H9 (cell line): ENCODE data around the gene FBXO31. TPM values are rescaled to one million over a fixed set of nuclear protein-coding genes. Genes with fewer than 3 reads are reported as not detected.

Experiments
- DNase-seq: peaks from one replicate; pipeline ENCODE4 v3.0.0-alpha.2; 2017
- H2AFZ ChIP-seq: one replicate; pipeline ENCODE4 v1.6.1; 2013; ENCODE audit warnings: mild to moderate bottlenecking, low read length, control low read depth, moderate library complexity
- H2AK5ac ChIP-seq: 2 replicates; pipeline ENCODE4 v1.6.1; 2013; ENCODE audit warnings: low read length, control low read depth, mixed read lengths; ENCODE audit not compliant: insufficient read length
- H2BK120ac ChIP-seq: one replicate; pipeline ENCODE4 v1.6.1; 2013; ENCODE audit warnings: low read depth, mild to moderate bottlenecking, low read length, control low read depth, inconsistent platforms; ENCODE audit not compliant: poor library complexity, severe bottlenecking
- H2BK12ac ChIP-seq: 2 replicates; pipeline ENCODE4 v1.6.1; 2013; ENCODE audit warnings: low read length, control low read depth, mixed read lengths, low read depth; ENCODE audit not compliant: insufficient read length
- H2BK15ac ChIP-seq: 2 replicates; pipeline ENCODE4 v1.6.1; 2013; ENCODE audit warnings: low read depth, low read length, control low read depth
- H2BK20ac ChIP-seq: one replicate; pipeline ENCODE4 v1.6.1; 2013; ENCODE audit warnings: low read depth, mild to moderate bottlenecking, low read length, control low read depth, inconsistent platforms; ENCODE audit not compliant: poor library complexity, severe bottlenecking
- H2BK5ac ChIP-seq: 2 replicates; pipeline ENCODE4 v1.6.1; 2013; ENCODE audit warnings: low read length, control low read depth, mixed read lengths; ENCODE audit not compliant: insufficient read length
- H3K14ac ChIP-seq: 2 replicates; pipeline ENCODE4 v1.6.1; 2013; ENCODE audit warnings: low read length, control low read depth; ENCODE audit not compliant: insufficient read depth
- H3K18ac ChIP-seq: 2 replicates; pipeline ENCODE4 v1.6.1; 2013; ENCODE audit warnings: low read depth, mild to moderate bottlenecking, mixed read lengths, low read length, control low read depth; ENCODE audit not compliant: insufficient read length
- H3K23ac ChIP-seq: 2 replicates; pipeline ENCODE4 v1.6.1; 2013; ENCODE audit warnings: low read length, control low read depth, mixed read lengths, low read depth; ENCODE audit not compliant: insufficient read length
- H3K23me2 ChIP-seq: 2 replicates; pipeline ENCODE4 v1.6.1; 2013; ENCODE audit warnings: low read depth, mild to moderate bottlenecking, mixed read lengths, low read length, control low read depth; ENCODE audit not compliant: insufficient read length, poor library complexity, severe bottlenecking
- H3K27ac ChIP-seq: 2 replicates; pipeline ENCODE4 v1.5.1; 2013; ENCODE audit warnings: low read length, control low read depth, mixed read lengths, low read depth; ENCODE audit not compliant: insufficient read length
- H3K27me3 ChIP-seq: 2 replicates; pipeline ENCODE4 v1.6.1; 2013; ENCODE audit warnings: low read length, control low read depth, inconsistent platforms; ENCODE audit not compliant: insufficient read depth
- H3K4ac ChIP-seq: 2 replicates; pipeline ENCODE4 v1.6.1; 2013; ENCODE audit warnings: low read depth, mild to moderate bottlenecking, control low read depth, inconsistent platforms, low read length, moderate library complexity
- H3K4me1 ChIP-seq: 2 replicates; pipeline ENCODE4 v1.6.1; 2013; ENCODE audit warnings: low read length, control low read depth, inconsistent platforms; ENCODE audit not compliant: insufficient read depth
- H3K4me2 ChIP-seq: 2 replicates; pipeline ENCODE4 v1.6.1; 2013; ENCODE audit warnings: low read length, control low read depth, mixed read lengths; ENCODE audit not compliant: insufficient read length, insufficient read depth
- H3K56ac ChIP-seq: 2 replicates; pipeline ENCODE4 v1.6.1; 2013; ENCODE audit warnings: low read depth, mild to moderate bottlenecking, mixed read lengths, low read length, control low read depth; ENCODE audit not compliant: insufficient read length
- H3K79me1 ChIP-seq: 2 replicates; pipeline ENCODE4 v1.6.1; 2013; ENCODE audit warnings: low read depth, mild to moderate bottlenecking, moderate library complexity, low read length, control low read depth, inconsistent platforms; ENCODE audit not compliant: insufficient read depth, poor library complexity, severe bottlenecking
- H3K79me2 ChIP-seq: 2 replicates; pipeline ENCODE4 v1.6.1; 2013; ENCODE audit warnings: low read length, control low read depth, inconsistent platforms; ENCODE audit not compliant: insufficient read depth
- H3K9ac ChIP-seq: 2 replicates; pipeline ENCODE4 v1.6.1; 2013; ENCODE audit warnings: low read length, control low read depth, mixed read lengths; ENCODE audit not compliant: insufficient read length; ENCODE audit errors: extremely low read depth
- H3K9me3 ChIP-seq: one replicate; pipeline ENCODE4 v1.6.1; 2013; ENCODE audit warnings: low read depth, low read length, inconsistent platforms; ENCODE audit not compliant: control insufficient read depth
- H3T11ph ChIP-seq: one replicate; pipeline ENCODE4 v1.6.1; 2013; ENCODE audit warnings: mild to moderate bottlenecking, low read length, control low read depth, inconsistent platforms
- H4K20me1 ChIP-seq: one replicate; pipeline ENCODE4 v1.6.1; 2013; ENCODE audit not compliant: control insufficient read depth, insufficient read length, insufficient read depth
- H4K5ac ChIP-seq: 2 replicates; pipeline ENCODE4 v1.6.1; 2013; ENCODE audit warnings: low read depth, mild to moderate bottlenecking, mixed read lengths, low read length, control low read depth; ENCODE audit not compliant: insufficient read length
- H4K8ac ChIP-seq: replicated peaks from 2 replicates; pipeline ENCODE4 v1.6.1; 2013; ENCODE audit warnings: low read length, control low read depth, mixed read lengths, low read depth; ENCODE audit not compliant: insufficient read length
- H4K91ac ChIP-seq: 2 replicates; pipeline ENCODE4 v1.6.1; 2013; ENCODE audit warnings: low read depth, mild to moderate bottlenecking, moderate library complexity, mixed read lengths, low read length, control low read depth; ENCODE audit not compliant: insufficient read length
- H3K27ac Mint-ChIP-seq, 3 experiments: 2 replicates in 2 of 3; 3 replicates in 1 of 3; pipeline ENCODE4 v1.8.0; 2020 to 2021; ENCODE audit warnings: mixed read lengths in 3 of 3, mild to moderate bottlenecking in 1 of 3, moderate library complexity in 1 of 3
- H3K27me3 Mint-ChIP-seq: 2 replicates; pipeline ENCODE4 v1.8.0; 2021; ENCODE audit warnings: low read depth, mild to moderate bottlenecking, moderate library complexity, mixed read lengths
- H3K36me3 Mint-ChIP-seq, 3 experiments: 2 replicates in 2 of 3; 3 replicates in 1 of 3; pipeline ENCODE4 v1.8.0; 2020 to 2021; ENCODE audit warnings: low read depth in 3 of 3, mixed read lengths in 3 of 3; ENCODE audit not compliant: insufficient read depth in 1 of 3
- H3K4me1 Mint-ChIP-seq, 2 experiments: 2 replicates each; pipeline ENCODE4 v1.8.0; 2020; ENCODE audit warnings: mixed read lengths in 2 of 2
- H3K4me3 Mint-ChIP-seq, 2 experiments: 2 replicates in 1 of 2; 3 replicates in 1 of 2; pipeline ENCODE4 v1.8.0; 2020 to 2021; ENCODE audit warnings: mild to moderate bottlenecking in 2 of 2, mixed read lengths in 2 of 2, moderate library complexity in 1 of 2
- H3K9me3 Mint-ChIP-seq, 2 experiments: 2 replicates in 1 of 2; 3 replicates in 1 of 2; pipeline ENCODE4 v1.8.0; 2020; ENCODE audit warnings: mild to moderate bottlenecking in 2 of 2, mixed read lengths in 2 of 2, moderate library complexity in 1 of 2
- WGBS: extraction: QIAGEN DNeasy Blood & Tissue Kit; methylation state at CpG from one replicate; pipeline ENCODE4 v1.1.7; 2013; ENCODE audit warnings: missing lambda C conversion rate, low lambda C conversion rate, mixed read lengths; ENCODE audit not compliant: insufficient read length; ENCODE audit errors: extremely low coverage; 5-methylcytosine and 5-hydroxymethylcytosine counted together
- total RNA-seq: library from RNA; stranded (reverse); gene quantifications from 2 replicates; pipeline ENCODE4 v1.2.1, GENCODE V29; 2021
- TF ChIP-seq, protein P1 (sequence below): fragments of 200-600 bp; sonication (generic); conservative IDR thresholded peaks from 3 replicates; pipeline ENCODE4 v1.8.0; 2021; ENCODE audit warnings: antibody characterized with exemption, mild to moderate bottlenecking

FBXO31 gene
- total RNA-seq, 1 experiment from 2014 or later, result 24.2 TPM

DNA sequence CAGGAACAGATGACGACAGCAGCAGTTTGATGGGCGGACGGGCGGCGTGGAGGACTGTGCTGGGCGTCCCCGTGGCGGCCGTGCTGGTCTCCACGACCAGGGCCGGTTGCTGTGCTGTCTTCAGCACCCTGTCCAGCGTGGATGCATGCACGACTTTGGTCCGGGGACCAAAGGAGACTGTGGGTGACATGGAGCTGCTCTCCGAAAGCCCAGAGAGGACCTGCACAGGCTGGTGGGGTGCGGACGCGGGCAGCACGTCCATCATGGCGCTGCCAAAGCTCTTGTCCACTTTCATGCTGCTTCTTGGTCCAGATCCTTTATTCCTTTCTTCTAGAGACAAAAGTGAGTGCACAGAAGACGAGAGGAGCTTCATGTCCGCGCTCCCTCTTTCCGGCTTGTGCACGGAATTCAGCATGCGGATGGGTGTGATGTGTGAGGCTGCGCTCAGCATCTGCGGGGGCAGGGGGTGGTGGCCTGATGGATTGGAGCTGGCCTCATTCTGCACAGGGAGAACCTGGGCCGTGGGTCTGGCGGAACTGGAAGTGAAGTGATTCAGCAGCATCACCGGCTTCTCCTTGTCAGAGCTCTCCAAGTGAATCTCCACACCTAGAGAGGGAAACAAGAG, 28.9 kb upstream of the FBXO31 start:
- no peak overlapping the region for H3K4ac ChIP-seq
- H3K56ac ChIP-seq, result no peak overlapping the region
- no peaks in the 10 kb centered on the region for H3K79me2 ChIP-seq
- TF ChIP-seq, protein P1, sequence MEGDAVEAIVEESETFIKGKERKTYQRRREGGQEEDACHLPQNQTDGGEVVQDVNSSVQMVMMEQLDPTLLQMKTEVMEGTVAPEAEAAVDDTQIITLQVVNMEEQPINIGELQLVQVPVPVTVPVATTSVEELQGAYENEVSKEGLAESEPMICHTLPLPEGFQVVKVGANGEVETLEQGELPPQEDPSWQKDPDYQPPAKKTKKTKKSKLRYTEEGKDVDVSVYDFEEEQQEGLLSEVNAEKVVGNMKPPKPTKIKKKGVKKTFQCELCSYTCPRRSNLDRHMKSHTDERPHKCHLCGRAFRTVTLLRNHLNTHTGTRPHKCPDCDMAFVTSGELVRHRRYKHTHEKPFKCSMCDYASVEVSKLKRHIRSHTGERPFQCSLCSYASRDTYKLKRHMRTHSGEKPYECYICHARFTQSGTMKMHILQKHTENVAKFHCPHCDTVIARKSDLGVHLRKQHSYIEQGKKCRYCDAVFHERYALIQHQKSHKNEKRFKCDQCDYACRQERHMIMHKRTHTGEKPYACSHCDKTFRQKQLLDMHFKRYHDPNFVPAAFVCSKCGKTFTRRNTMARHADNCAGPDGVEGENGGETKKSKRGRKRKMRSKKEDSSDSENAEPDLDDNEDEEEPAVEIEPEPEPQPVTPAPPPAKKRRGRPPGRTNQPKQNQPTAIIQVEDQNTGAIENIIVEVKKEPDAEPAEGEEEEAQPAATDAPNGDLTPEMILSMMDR, result no peak
- no peak overlapping the region; a peak in 2 of 7 replicates for H3K27ac Mint-ChIP-seq
- no peaks in the 10 kb centered on the region for H3K4me1 ChIP-seq
- H4K20me1 ChIP-seq, result no peaks in the 10 kb centered on the region
- no peak for DNase-seq
- H3K23me2 ChIP-seq, result no peaks in the 10 kb centered on the region
- H2BK15ac ChIP-seq, result no peak overlapping the region
- no peak overlapping the region for H3K18ac ChIP-seq
- H3K27me3 ChIP-seq, result no peaks in the 10 kb centered on the region
- H3K14ac ChIP-seq, result no peak overlapping the region
- H3K36me3 Mint-ChIP-seq, result peaks cover 25 to 71% (median 65%) of the 10 kb centered on the region in 3 experiments; a peak in 6 of 7 replicates
- no peaks in the 10 kb centered on the region for H3K27me3 Mint-ChIP-seq
- H4K91ac ChIP-seq, result no peak overlapping the region
- no peak overlapping the region for H2BK120ac ChIP-seq
- no peak overlapping the region for H4K8ac ChIP-seq
- H2AK5ac ChIP-seq, result no peak overlapping the region
- no peak overlapping the region for H3K4me2 ChIP-seq
- no peaks in the 10 kb centered on the region for H3K9me3 Mint-ChIP-seq
- no peak overlapping the region for H2BK12ac ChIP-seq
- H2BK5ac ChIP-seq, result no peak overlapping the region
- no peak overlapping the region for H3K4me3 Mint-ChIP-seq
- no peak overlapping the region for H3K27ac ChIP-seq
- no peak overlapping the region for H3K9ac ChIP-seq
- no peak overlapping the region for H4K5ac ChIP-seq
- H3K4me1 Mint-ChIP-seq, result no peaks in the 10 kb centered on the region; a peak in 1 of 4 replicates
- no peaks in the 10 kb centered on the region for H3K9me3 ChIP-seq
- no CpG with 5 or more reads among the region's 31 CpGs for WGBS
- no peak overlapping the region for H3K23ac ChIP-seq
- H3T11ph ChIP-seq, result no peak overlapping the region
- H3K79me1 ChIP-seq, result no peaks in the 10 kb centered on the region
- H2AFZ ChIP-seq, result no peak overlapping the region
- no peak overlapping the region for H2BK20ac ChIP-seq
